Nephron (organoid): ENCODE measurements around the gene HEATR5A.
A peak's percentile ranks its signal among the peaks of the same experiment; 100 is the strongest.
"Not testable (repeated sequence)": the region's sequence is repeated elsewhere in the genome, so short reads cannot be mapped to it uniquely, and the experiment has no call there.

Experiments used
- H3K27ac Mint-ChIP-seq, 3 experiments: 2 replicates each; pipeline ENCODE4 v1.8.0; 2020; ENCODE audit warnings: mixed read lengths in 3 of 3, mild to moderate bottlenecking in 2 of 3, moderate library complexity in 1 of 3
- H3K27me3 Mint-ChIP-seq: 2 replicates; pipeline ENCODE4 v1.8.0; 2021; ENCODE audit warnings: low read depth, mild to moderate bottlenecking, moderate library complexity, mixed read lengths
- H3K36me3 Mint-ChIP-seq: 2 replicates; pipeline ENCODE4 v1.8.0; 2020; ENCODE audit warnings: low read depth, mixed read lengths
- H3K4me1 Mint-ChIP-seq: 2 replicates; pipeline ENCODE4 v1.8.0; 2020; ENCODE audit warnings: mixed read lengths
- H3K4me3 Mint-ChIP-seq, 3 experiments: 2 replicates each; pipeline ENCODE4 v1.8.0; 2020; ENCODE audit warnings: mild to moderate bottlenecking in 3 of 3, mixed read lengths in 3 of 3, moderate library complexity in 2 of 3
- H3K9me3 Mint-ChIP-seq: 2 replicates; pipeline ENCODE4 v1.8.0; 2020; ENCODE audit warnings: mixed read lengths
- CTCF ChIP-seq, 3 experiments: fragments of 200-600 bp; sonication (generic); IDR thresholded peaks; one replicate each; pipeline ENCODE4 v1.5.0; 2021; ENCODE audit warnings: antibody characterized with exemption in 3 of 3; ENCODE audit not compliant: unreplicated experiment in 3 of 3

HEATR5A gene

GRCh38 chr14:31420319-31421111, at the start of gene HEATR5A:
TSS of gene HEATR5A (minus strand) at chr14:31420550. CDS start at chr14:31402975, 17,575 bp downstream.
- no peaks in the 10 kb centered on the region for H3K9me3 Mint-ChIP-seq
- H3K4me3 Mint-ChIP-seq = peak within 1 kb of the TSS; percentile 97 to 100 (median 99)
- peaks cover 15% of the 10 kb centered on the region for H3K4me1 Mint-ChIP-seq
- no peaks in the 10 kb centered on the region for H3K27me3 Mint-ChIP-seq
- no peak for TF ChIP-seq CTCF (IDR thresholded peaks at IDR 0.05; ENCODE audit: unreplicated experiment in 3 of 3)
- no peaks in the 10 kb centered on the region for H3K36me3 Mint-ChIP-seq
- H3K27ac Mint-ChIP-seq = peak within 1 kb of the TSS; percentile 80 to 99 (median 98)

DNA sequence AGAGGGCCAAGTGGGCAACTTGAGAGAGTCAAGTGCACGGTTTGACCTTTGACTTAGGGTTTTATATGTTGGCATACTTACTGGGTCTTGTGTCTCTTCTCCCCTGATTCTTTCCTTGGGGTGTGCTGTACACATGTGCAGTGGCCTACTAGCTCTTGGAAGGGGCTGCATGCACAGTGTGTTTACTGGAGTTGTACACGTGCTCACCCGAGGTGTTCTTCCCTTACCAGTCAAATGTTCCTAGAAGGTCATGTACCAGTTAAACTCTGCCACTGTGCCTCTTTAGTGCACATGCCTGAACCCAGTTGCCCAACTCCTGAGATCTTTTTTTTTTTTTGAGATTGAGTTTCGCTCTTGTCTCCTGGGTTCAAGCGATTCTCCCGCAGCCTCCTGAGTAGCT, 46.2 kb upstream of the HEATR5A start:
- no peak overlapping the region for H3K27ac Mint-ChIP-seq
- TF ChIP-seq CTCF (IDR thresholded peaks at IDR 0.05; ENCODE audit: unreplicated experiment in 3 of 3) = no peak
- no peaks in the 10 kb centered on the region for H3K36me3 Mint-ChIP-seq
- peaks cover 6% of the 10 kb centered on the region for H3K4me1 Mint-ChIP-seq
- H3K9me3 Mint-ChIP-seq = no peaks in the 10 kb centered on the region
- no peak overlapping the region for H3K4me3 Mint-ChIP-seq
- no peaks in the 10 kb centered on the region for H3K27me3 Mint-ChIP-seq

DNA sequence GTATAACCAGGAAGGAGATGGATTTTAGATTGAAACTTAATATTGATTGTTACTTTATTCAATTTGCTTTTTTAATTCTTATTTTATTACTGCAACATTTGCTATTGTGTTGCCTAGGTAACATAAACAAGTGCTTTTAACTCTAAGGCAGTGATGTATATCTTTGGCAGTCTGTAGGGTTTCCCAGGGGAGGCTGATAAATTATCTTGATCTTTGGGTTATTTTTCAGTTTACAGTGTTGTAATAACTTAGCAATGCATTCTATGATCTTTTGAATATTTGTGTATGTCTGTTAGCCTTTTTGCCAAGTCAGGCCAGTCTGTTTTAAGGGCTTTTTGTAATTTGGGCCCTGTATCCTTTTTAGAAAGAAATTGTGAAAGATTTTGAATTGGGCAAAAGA, 44.8 kb upstream of the HEATR5A start:
- TF ChIP-seq CTCF (IDR thresholded peaks at IDR 0.05; ENCODE audit: unreplicated experiment in 3 of 3) = no peak
- H3K4me1 Mint-ChIP-seq = peaks cover 6% of the 10 kb centered on the region
- H3K9me3 Mint-ChIP-seq = no peaks in the 10 kb centered on the region
- H3K27me3 Mint-ChIP-seq = no peaks in the 10 kb centered on the region
- H3K36me3 Mint-ChIP-seq = no peaks in the 10 kb centered on the region
- H3K27ac Mint-ChIP-seq = no peak overlapping the region
- no peak overlapping the region for H3K4me3 Mint-ChIP-seq

GRCh38 chr14:31462450-31462849, 42.1 kb upstream of the HEATR5A start:
- H3K36me3 Mint-ChIP-seq, H3K27ac Mint-ChIP-seq, H3K9me3 Mint-ChIP-seq, H3K4me3 Mint-ChIP-seq, H3K27me3 Mint-ChIP-seq: not testable (repeated sequence)
- peaks cover 19% of the 10 kb centered on the region for H3K4me1 Mint-ChIP-seq

DNA sequence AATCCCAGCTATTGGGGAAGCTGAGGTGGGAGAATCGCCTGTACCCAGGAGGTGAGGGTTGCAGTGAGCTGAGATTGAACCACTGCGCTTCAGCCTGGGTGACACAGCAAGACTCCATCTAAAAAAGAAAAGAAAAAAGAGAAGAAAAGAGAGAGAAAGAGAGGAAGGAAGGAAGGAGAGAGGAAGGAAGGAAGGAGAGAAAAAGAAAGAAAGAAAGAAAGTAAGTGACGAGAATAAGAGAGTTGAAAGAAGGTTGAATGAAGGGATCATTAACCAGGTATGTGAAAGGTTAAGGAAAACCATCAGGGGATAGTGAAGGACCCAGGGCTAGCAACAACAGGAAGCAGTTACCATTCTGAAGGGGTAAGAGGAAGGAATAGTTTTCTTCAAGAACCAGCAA, 41.2 kb upstream of the HEATR5A start:
- H3K9me3 Mint-ChIP-seq = no peaks in the 10 kb centered on the region
- no peak for TF ChIP-seq CTCF (IDR thresholded peaks at IDR 0.05; ENCODE audit: unreplicated experiment in 3 of 3)
- no peaks in the 10 kb centered on the region for H3K36me3 Mint-ChIP-seq
- peaks cover 25% of the 10 kb centered on the region for H3K4me1 Mint-ChIP-seq
- H3K27ac Mint-ChIP-seq = no peak overlapping the region
- no peaks in the 10 kb centered on the region for H3K27me3 Mint-ChIP-seq
- H3K4me3 Mint-ChIP-seq = no peak overlapping the region

- H3K4me3 Mint-ChIP-seq = peak overlapping the region; percentile 93 to 100 (median 99)
- H3K27me3 Mint-ChIP-seq = no peaks in the 10 kb centered on the region
- no peak for TF ChIP-seq CTCF (IDR thresholded peaks at IDR 0.05; ENCODE audit: unreplicated experiment in 3 of 3)
- H3K9me3 Mint-ChIP-seq = no peaks in the 10 kb centered on the region
- peaks cover 43% of the 10 kb centered on the region for H3K4me1 Mint-ChIP-seq
- H3K36me3 Mint-ChIP-seq = no peaks in the 10 kb centered on the region
- peak overlapping the region; percentile 99 to 100 (median 99) for H3K27ac Mint-ChIP-seq
Measured at GRCh38 chr14:31457665-31458659, 37.6 kb upstream of the HEATR5A start.
